ENCODE results near the gene ROBO1. TPM values are rescaled to one million over a fixed set of nuclear protein-coding genes. Genes with fewer than 3 reads are reported as not detected.
A peak's percentile ranks its signal among the peaks of the same experiment; 100 is the strongest.

ROBO1 gene
- total and polyA plus RNA-seq, 4 donors, result 1.0 to 30.3 (median 3.9) TPM

GRCh38 chr3:78993375-78993774 lies 774.4 kb downstream of the ROBO1 start:
- WGBS, result 67% methylated on average over 4 of the region's 4 CpGs
- no peak overlapping the region for H3K4me3 ChIP-seq (ENCODE audit: low read depth in 1 of 3, low read length in 3 of 3)
- H3K9me3 ChIP-seq (ENCODE audit: control insufficient read depth in 4 of 4, low read length in 3 of 4), result no peaks in the 10 kb centered on the region
- H3K9ac ChIP-seq (ENCODE audit: low read depth in 1 of 2, low read length in 2 of 2), result no peak overlapping the region
- no peaks in the 10 kb centered on the region for H3K27me3 ChIP-seq (ENCODE audit: control insufficient read depth in 4 of 4, insufficient read depth in 4 of 4, low read length in 3 of 4)
- H3K4me1 ChIP-seq (ENCODE audit: control insufficient read depth in 4 of 4, insufficient read depth in 4 of 4, low read length in 3 of 4), result peaks cover 0 to 4% (median 2%) of the 10 kb centered on the region in 4 donors
- DNase-seq (ENCODE audit: low spot score), result no peak
- TF ChIP-seq JUND (IDR thresholded peaks at IDR 0.05) (no peak), HNF4A (conservative IDR thresholded peaks at IDR 0.05) (peak in 1 of 2 donors; percentile 10)
- TF ChIP-seq, protein P1, sequence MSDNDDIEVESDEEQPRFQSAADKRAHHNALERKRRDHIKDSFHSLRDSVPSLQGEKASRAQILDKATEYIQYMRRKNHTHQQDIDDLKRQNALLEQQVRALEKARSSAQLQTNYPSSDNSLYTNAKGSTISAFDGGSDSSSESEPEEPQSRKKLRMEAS (IDR thresholded peaks at IDR 0.05), result no peak
- TF ChIP-seq, protein P2, sequence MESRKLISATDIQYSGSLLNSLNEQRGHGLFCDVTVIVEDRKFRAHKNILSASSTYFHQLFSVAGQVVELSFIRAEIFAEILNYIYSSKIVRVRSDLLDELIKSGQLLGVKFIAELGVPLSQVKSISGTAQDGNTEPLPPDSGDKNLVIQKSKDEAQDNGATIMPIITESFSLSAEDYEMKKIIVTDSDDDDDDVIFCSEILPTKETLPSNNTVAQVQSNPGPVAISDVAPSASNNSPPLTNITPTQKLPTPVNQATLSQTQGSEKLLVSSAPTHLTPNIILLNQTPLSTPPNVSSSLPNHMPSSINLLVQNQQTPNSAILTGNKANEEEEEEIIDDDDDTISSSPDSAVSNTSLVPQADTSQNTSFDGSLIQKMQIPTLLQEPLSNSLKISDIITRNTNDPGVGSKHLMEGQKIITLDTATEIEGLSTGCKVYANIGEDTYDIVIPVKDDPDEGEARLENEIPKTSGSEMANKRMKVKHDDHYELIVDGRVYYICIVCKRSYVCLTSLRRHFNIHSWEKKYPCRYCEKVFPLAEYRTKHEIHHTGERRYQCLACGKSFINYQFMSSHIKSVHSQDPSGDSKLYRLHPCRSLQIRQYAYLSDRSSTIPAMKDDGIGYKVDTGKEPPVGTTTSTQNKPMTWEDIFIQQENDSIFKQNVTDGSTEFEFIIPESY (IDR thresholded peaks at IDR 0.05), result no peak
- H3K36me3 ChIP-seq (ENCODE audit: control insufficient read depth in 4 of 4, insufficient read depth in 3 of 4, low read depth in 1 of 4, low read length in 3 of 4), result no peaks in the 10 kb centered on the region
- H3K27ac ChIP-seq (ENCODE audit: low read depth in 1 of 2, low read length in 2 of 2), result no peak overlapping the region

DNA sequence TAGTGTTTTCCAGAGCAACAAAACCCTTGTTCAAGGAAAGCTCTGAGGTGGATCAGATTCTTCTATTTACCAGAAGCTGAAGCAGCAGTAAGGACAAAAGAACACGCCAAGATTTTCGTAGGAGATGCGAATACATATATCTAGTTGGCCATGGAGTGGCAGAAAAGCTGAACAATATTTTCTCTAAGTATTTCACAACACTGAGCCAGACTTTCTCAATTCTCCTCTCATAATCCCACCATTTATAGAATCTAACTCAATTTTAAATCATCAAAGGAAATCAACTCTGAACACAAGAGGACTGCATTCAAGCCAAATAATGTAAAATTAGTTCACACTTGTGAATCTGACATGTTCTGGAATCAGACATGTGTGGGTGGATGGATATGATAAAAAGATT lies 775.0 kb downstream of the ROBO1 start:
- Histone ChIP-seq H3K4me1 (ENCODE audit: control insufficient read depth in 4 of 4, insufficient read depth in 4 of 4, low read length in 3 of 4) (peaks cover 0 to 9% (median 2%) of the 10 kb centered on the region in 4 donors), H3K27ac (ENCODE audit: low read depth in 1 of 2, low read length in 2 of 2) (no peak overlapping the region), H3K27me3 (ENCODE audit: control insufficient read depth in 4 of 4, insufficient read depth in 4 of 4, low read length in 3 of 4) (no peaks in the 10 kb centered on the region), H3K4me3 (ENCODE audit: low read depth in 1 of 3, low read length in 3 of 3) (no peak overlapping the region), H3K36me3 (ENCODE audit: control insufficient read depth in 4 of 4, insufficient read depth in 3 of 4, low read depth in 1 of 4, low read length in 3 of 4) (no peaks in the 10 kb centered on the region), H3K9me3 (ENCODE audit: control insufficient read depth in 4 of 4, low read length in 3 of 4) (no peaks in the 10 kb centered on the region), H3K9ac (ENCODE audit: low read depth in 1 of 2, low read length in 2 of 2) (no peak overlapping the region)
- DNase-seq (ENCODE audit: low spot score), result no peak
- TF ChIP-seq TAF1 (conservative IDR thresholded peaks at IDR 0.05), result no peak
- no peak for TF ChIP-seq FOXA2 (IDR thresholded peaks at IDR 0.05)
- no peak for TF ChIP-seq SP1 (IDR thresholded peaks at IDR 0.05)
- TF ChIP-seq ATF3 (IDR thresholded peaks at IDR 0.05), result no peak
- 92% methylated on average over 3 of the region's 3 CpGs for WGBS

GRCh38 chr3:78992400-78992799 lies 775.4 kb downstream of the ROBO1 start:
- Histone ChIP-seq H3K27ac (ENCODE audit: low read depth in 1 of 2, low read length in 2 of 2) (no peak overlapping the region), H3K4me3 (ENCODE audit: low read depth in 1 of 3, low read length in 3 of 3) (no peak overlapping the region), H3K9ac (ENCODE audit: low read depth in 1 of 2, low read length in 2 of 2) (no peak overlapping the region), H3K9me3 (ENCODE audit: control insufficient read depth in 4 of 4, low read length in 3 of 4) (no peaks in the 10 kb centered on the region), H3K27me3 (ENCODE audit: control insufficient read depth in 4 of 4, insufficient read depth in 4 of 4, low read length in 3 of 4) (no peaks in the 10 kb centered on the region), H3K36me3 (ENCODE audit: control insufficient read depth in 4 of 4, insufficient read depth in 3 of 4, low read depth in 1 of 4, low read length in 3 of 4) (no peaks in the 10 kb centered on the region), H3K4me1 (ENCODE audit: control insufficient read depth in 4 of 4, insufficient read depth in 4 of 4, low read length in 3 of 4) (peaks cover 0 to 9% (median 2%) of the 10 kb centered on the region in 4 donors)
- DNase-seq (ENCODE audit: low spot score), result no peak
- no peak for TF ChIP-seq SP1 (IDR thresholded peaks at IDR 0.05)
- no peak for TF ChIP-seq GABPA (IDR thresholded peaks at IDR 0.05 in 1 of 2, conservative IDR thresholded peaks at IDR 0.05 in 1 of 2)
- TF ChIP-seq, protein P3, sequence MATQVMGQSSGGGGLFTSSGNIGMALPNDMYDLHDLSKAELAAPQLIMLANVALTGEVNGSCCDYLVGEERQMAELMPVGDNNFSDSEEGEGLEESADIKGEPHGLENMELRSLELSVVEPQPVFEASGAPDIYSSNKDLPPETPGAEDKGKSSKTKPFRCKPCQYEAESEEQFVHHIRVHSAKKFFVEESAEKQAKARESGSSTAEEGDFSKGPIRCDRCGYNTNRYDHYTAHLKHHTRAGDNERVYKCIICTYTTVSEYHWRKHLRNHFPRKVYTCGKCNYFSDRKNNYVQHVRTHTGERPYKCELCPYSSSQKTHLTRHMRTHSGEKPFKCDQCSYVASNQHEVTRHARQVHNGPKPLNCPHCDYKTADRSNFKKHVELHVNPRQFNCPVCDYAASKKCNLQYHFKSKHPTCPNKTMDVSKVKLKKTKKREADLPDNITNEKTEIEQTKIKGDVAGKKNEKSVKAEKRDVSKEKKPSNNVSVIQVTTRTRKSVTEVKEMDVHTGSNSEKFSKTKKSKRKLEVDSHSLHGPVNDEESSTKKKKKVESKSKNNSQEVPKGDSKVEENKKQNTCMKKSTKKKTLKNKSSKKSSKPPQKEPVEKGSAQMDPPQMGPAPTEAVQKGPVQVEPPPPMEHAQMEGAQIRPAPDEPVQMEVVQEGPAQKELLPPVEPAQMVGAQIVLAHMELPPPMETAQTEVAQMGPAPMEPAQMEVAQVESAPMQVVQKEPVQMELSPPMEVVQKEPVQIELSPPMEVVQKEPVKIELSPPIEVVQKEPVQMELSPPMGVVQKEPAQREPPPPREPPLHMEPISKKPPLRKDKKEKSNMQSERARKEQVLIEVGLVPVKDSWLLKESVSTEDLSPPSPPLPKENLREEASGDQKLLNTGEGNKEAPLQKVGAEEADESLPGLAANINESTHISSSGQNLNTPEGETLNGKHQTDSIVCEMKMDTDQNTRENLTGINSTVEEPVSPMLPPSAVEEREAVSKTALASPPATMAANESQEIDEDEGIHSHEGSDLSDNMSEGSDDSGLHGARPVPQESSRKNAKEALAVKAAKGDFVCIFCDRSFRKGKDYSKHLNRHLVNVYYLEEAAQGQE (IDR thresholded peaks at IDR 0.05), result no peak
- TF ChIP-seq ATF3 (IDR thresholded peaks at IDR 0.05), result no peak
- TF ChIP-seq RAD21 (IDR thresholded peaks at IDR 0.05), result no peak
- no peak for TF ChIP-seq JUND (IDR thresholded peaks at IDR 0.05)
- TF ChIP-seq EGR1 (IDR thresholded peaks at IDR 0.05; ENCODE audit: low read depth in 2 of 2), result no peak
- TF ChIP-seq, protein P1 (IDR thresholded peaks at IDR 0.05), result no peak
- no peak for TF ChIP-seq FOXA1 (IDR thresholded peaks at IDR 0.05)
- TF ChIP-seq, protein P2 (IDR thresholded peaks at IDR 0.05), result no peak
- no peak for TF ChIP-seq FOXA2 (IDR thresholded peaks at IDR 0.05)
- TF ChIP-seq TAF1 (conservative IDR thresholded peaks at IDR 0.05), result no peak
- no peak for TF ChIP-seq RXRA (IDR thresholded peaks at IDR 0.05)
- TF ChIP-seq HNF4A (conservative IDR thresholded peaks at IDR 0.05), result no peak
- TF ChIP-seq NR2F2 (IDR thresholded peaks at IDR 0.05), result no peak
- TF ChIP-seq HNF4G (IDR thresholded peaks at IDR 0.05), result no peak
